Measurements from ENCODE around the gene SLC12A4. TPM values are rescaled to one million over a fixed set of nuclear protein-coding genes. Genes with fewer than 3 reads are reported as not detected.

Gene SLC12A4
- total and polyA plus RNA-seq, 2 of the 13 experiments (the other 11 are each of a cell fraction or from before 2014, with no cell fraction given): 65.1 to 84.3 TPM

DNA sequence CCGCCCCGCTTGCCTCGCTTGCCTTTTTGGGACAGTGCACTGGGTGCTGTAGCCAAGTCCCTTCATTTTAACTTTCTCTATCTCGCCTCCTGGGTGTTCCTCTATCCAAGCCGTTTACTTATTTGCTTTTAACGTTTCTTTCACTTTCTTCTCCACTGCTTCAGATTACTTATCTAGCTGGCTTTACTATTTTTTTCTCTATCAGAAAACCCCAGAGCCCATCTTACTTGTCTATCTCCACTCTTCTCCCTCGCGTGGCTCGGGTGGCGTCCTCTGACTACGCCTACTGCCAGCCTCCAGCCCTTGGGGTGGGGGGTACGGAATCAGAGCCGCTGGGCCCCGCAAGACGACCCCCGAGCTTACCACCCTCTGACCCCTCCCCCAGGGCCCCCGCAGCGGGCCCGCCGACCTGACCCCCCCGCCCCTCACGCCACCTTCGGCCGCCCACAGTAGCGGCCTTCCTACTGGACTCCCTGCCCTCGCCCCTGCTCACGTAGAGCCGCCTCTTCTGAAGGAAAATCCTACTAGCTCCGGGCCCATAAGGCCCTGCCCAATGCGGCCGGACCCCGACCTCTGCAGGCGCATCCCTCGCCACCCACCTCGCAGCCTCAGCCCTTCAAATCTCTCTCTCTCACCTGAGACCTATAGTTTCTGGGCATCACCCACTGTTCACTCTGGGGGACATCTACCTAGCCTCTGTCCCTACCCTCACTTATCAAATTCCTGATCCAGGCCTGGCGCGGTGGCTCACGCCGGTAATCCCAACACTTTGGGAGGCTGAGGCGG lies 1.0 kb upstream of the SLC12A4 start (continued):
- TF ChIP-seq, protein P1, sequence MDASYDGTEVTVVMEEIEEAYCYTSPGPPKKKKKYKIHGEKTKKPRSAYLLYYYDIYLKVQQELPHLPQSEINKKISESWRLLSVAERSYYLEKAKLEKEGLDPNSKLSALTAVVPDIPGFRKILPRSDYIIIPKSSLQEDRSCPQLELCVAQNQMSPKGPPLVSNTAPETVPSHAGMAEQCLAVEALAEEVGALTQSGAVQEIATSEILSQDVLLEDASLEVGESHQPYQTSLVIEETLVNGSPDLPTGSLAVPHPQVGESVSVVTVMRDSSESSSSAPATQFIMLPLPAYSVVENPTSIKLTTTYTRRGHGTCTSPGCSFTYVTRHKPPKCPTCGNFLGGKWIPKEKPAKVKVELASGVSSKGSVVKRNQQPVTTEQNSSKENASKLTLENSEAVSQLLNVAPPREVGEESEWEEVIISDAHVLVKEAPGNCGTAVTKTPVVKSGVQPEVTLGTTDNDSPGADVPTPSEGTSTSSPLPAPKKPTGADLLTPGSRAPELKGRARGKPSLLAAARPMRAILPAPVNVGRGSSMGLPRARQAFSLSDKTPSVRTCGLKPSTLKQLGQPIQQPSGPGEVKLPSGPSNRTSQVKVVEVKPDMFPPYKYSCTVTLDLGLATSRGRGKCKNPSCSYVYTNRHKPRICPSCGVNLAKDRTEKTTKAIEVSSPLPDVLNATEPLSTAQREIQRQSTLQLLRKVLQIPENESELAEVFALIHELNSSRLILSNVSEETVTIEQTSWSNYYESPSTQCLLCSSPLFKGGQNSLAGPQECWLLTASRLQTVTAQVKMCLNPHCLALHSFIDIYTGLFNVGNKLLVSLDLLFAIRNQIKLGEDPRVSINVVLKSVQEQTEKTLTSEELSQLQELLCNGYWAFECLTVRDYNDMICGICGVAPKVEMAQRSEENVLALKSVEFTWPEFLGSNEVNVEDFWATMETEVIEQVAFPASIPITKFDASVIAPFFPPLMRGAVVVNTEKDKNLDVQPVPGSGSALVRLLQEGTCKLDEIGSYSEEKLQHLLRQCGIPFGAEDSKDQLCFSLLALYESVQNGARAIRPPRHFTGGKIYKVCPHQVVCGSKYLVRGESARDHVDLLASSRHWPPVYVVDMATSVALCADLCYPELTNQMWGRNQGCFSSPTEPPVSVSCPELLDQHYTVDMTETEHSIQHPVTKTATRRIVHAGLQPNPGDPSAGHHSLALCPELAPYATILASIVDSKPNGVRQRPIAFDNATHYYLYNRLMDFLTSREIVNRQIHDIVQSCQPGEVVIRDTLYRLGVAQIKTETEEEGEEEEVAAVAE (CRISPR knock-in tag; IDR thresholded peaks at IDR 0.05; ENCODE audit: borderline replicate concordance): no peak
- TF ChIP-seq ZNF18 (CRISPR knock-in tag; IDR thresholded peaks at IDR 0.05; ENCODE audit: insufficient replicate concordance): no peak
- no peak for TF ChIP-seq NKX3-1 (CRISPR knock-in tag; IDR thresholded peaks at IDR 0.05)
- TF ChIP-seq TRIM24 (CRISPR knock-in tag; IDR thresholded peaks at IDR 0.05): no peak
- TF ChIP-seq ZBTB26 (CRISPR knock-in tag; IDR thresholded peaks at IDR 0.05; ENCODE audit: borderline replicate concordance): no peak
- no peak; the same call in 1 of the 2 replicates for TF ChIP-seq ZNF543 (CRISPR knock-in tag; IDR thresholded peaks at IDR 0.05)
- no peak for TF ChIP-seq FOXA1 (IDR thresholded peaks at IDR 0.05)
- TF ChIP-seq FOXA1 (CRISPR knock-in tag; IDR thresholded peaks at IDR 0.05): no peak
- TF ChIP-seq ZNF546 (CRISPR knock-in tag; conservative IDR thresholded peaks at IDR 0.05): no peak
- peak; percentile 63 for TF ChIP-seq SALL1 (CRISPR knock-in tag; IDR thresholded peaks at IDR 0.05)
- TF ChIP-seq, protein P2, sequence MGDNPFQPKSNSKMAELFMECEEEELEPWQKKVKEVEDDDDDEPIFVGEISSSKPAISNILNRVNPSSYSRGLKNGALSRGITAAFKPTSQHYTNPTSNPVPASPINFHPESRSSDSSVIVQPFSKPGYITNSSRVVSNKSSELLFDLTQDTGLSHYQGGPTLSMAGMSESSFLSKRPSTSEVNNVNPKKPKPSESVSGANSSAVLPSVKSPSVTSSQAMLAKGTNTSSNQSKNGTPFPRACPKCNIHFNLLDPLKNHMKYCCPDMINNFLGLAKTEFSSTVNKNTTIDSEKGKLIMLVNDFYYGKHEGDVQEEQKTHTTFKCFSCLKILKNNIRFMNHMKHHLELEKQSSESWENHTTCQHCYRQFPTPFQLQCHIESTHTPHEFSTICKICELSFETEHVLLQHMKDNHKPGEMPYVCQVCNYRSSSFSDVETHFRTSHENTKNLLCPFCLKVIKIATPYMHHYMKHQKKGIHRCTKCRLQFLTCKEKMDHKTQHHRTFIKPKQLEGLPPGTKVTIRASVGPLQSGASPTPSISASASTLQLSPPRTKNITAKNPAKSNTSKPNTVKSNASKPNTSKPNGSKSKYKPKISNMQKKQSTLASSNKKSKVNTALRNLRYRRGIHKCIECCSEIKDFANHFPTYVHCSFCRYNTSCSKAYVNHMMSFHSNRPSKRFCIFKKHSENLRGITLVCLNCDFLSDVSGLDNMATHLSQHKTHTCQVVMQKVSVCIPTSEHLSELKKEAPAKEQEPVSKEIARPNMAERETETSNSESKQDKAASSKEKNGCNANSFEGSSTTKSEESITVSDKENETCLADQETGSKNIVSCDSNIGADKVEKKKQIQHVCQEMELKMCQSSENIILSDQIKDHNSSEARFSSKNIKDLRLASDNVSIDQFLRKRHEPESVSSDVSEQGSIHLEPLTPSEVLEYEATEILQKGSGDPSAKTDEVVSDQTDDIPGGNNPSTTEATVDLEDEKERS (CRISPR knock-in tag; IDR thresholded peaks at IDR 0.05): no peak; the same call in 1 of the 2 replicates
- TF ChIP-seq, protein P3, sequence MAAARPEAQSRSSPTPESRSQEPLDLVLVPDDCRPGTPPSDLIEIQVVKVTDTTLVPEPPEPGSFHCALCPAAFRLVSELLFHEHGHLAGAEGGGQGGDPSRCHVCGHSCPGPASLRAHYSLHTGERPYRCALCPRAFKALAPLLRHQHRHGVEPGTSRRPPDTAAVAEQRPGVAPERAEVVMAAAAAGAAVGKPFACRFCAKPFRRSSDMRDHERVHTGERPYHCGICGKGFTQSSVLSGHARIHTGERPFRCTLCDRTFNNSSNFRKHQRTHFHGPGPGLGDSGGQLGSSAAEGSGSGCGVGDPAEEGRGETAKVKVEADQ (CRISPR knock-in tag; IDR thresholded peaks at IDR 0.05; ENCODE audit: borderline replicate concordance): no peak
- TF ChIP-seq, protein P4, sequence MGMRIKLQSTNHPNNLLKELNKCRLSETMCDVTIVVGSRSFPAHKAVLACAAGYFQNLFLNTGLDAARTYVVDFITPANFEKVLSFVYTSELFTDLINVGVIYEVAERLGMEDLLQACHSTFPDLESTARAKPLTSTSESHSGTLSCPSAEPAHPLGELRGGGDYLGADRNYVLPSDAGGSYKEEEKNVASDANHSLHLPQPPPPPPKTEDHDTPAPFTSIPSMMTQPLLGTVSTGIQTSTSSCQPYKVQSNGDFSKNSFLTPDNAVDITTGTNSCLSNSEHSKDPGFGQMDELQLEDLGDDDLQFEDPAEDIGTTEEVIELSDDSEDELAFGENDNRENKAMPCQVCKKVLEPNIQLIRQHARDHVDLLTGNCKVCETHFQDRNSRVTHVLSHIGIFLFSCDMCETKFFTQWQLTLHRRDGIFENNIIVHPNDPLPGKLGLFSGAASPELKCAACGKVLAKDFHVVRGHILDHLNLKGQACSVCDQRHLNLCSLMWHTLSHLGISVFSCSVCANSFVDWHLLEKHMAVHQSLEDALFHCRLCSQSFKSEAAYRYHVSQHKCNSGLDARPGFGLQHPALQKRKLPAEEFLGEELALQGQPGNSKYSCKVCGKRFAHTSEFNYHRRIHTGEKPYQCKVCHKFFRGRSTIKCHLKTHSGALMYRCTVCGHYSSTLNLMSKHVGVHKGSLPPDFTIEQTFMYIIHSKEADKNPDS (CRISPR knock-in tag; IDR thresholded peaks at IDR 0.05): no peak
